Stomach (tissue), 4 donors: ENCODE results near the gene CAMK2A.

Experiments used
- POLR2A ChIP-seq, 4 donors: fragments of 450-650 bp; IDR thresholded peaks; one replicate each; pipeline ENCODE4 v1.6.1; 2016; ENCODE audit warnings: antibody characterized with exemption in 4 of 4, control low read depth in 2 of 4, mild to moderate bottlenecking in 1 of 4, moderate library complexity in 1 of 4
- POLR2AphosphoS5 ChIP-seq, 3 donors: sonication (generic); formaldehyde crosslinking; IDR thresholded peaks; one replicate each; pipeline ENCODE4 v1.6.1; 2016; ENCODE audit warnings: antibody characterized with exemption in 3 of 3
- TF ChIP-seq, protein P1 (sequence below), 7 experiments: fragments of 450-650 bp in 4 of 7; fragments of 200-600 bp in 3 of 7; sonication (generic) in 3 of 7; IDR thresholded peaks; one replicate each; pipeline ENCODE4 v1.5.1; 2016 to 2019; ENCODE audit warnings: antibody characterized with exemption in 7 of 7, control low read depth in 2 of 7, mild to moderate bottlenecking in 1 of 7

DNA sequence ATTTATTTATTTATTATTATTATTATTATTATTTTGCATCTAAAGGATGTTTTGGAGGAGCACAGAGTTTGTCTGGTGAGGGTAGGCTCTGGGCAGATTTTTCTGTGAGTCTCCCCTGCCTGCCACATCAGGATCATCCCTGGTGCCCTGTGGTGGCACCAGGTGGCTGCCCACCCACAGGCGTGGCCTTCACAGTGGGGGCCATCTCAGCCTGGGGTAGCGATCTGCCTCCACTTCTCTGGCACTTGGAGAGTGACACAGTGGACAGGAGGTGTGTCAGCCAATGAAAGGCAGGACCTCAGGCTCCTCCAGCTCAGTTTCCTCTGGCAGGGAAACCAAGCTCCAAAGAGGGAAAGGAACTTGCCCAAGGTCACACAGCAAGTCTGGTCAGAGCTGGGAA, 69.7 kb downstream of the CAMK2A start:
- TF ChIP-seq, protein P1, sequence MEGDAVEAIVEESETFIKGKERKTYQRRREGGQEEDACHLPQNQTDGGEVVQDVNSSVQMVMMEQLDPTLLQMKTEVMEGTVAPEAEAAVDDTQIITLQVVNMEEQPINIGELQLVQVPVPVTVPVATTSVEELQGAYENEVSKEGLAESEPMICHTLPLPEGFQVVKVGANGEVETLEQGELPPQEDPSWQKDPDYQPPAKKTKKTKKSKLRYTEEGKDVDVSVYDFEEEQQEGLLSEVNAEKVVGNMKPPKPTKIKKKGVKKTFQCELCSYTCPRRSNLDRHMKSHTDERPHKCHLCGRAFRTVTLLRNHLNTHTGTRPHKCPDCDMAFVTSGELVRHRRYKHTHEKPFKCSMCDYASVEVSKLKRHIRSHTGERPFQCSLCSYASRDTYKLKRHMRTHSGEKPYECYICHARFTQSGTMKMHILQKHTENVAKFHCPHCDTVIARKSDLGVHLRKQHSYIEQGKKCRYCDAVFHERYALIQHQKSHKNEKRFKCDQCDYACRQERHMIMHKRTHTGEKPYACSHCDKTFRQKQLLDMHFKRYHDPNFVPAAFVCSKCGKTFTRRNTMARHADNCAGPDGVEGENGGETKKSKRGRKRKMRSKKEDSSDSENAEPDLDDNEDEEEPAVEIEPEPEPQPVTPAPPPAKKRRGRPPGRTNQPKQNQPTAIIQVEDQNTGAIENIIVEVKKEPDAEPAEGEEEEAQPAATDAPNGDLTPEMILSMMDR (IDR thresholded peaks at IDR 0.05), result no peak
- no peak for TF ChIP-seq POLR2A (IDR thresholded peaks at IDR 0.05)
- TF ChIP-seq POLR2AphosphoS5 (IDR thresholded peaks at IDR 0.05), result no peak
